ENCODE measurements around the gene RAPSN.

Gene RAPSN

DNA sequence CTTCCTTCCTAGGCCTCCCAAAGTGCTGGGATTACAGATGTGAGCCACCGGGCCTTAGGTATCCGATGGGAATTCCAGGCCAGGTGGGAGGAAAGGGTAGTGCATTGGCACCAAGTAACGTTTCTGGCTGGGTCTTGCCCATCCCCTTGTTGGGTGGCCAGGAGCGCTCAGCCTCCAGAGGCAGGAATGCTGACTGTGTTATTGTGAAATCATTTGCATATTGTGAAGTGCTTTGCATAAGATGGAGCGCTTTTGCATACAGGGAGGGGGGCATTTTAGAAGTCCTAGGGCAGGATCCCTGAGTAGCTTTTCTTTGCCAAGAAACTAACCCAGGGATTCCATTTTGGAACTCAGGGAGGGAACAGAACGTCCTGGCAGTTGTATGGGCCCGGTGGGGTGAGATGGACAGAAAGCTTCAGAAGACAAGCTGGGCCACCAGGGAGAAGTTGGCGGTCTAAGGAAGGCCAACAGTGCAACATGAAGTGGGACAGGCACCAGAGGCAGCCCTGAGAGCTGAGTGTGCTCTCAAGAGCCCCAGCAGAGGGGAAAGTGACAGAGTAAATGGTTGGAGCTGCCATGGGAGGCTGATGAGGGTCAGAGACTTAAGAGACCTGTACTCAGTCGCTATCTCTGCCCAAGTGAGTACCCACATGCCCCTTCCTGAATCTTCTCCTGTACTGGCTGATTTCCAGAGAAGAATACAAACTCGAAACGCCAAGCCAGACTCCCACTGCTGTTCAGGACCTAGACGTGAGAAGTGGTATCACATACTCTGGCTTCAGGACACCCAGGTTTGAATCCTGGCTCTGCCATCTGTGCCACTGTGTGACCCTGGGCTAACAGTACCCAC is 41.8 kb downstream of the RAPSN start:
- DNase-seq: no peak

DNA sequence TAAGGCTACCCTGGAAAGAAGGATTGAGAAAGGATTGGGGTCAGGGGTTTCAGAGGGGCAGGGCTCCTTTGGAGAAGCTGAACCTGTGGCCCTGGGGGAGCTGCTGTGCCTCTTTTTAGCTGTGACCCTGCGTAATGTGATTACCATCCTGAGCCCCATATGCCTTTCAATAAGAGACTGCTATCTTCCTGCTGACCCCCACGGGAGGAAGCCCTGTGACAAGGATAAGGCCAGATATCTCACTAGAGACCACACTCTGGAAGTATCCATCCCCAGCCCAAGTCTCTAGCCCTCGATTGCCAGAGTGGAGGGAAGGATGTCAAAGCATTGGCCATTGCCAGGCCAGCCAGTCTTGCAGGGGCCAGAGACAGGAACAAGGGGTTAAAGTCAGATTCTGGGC is 45.4 kb downstream of the RAPSN start:
- DNase-seq: no peak

DNA sequence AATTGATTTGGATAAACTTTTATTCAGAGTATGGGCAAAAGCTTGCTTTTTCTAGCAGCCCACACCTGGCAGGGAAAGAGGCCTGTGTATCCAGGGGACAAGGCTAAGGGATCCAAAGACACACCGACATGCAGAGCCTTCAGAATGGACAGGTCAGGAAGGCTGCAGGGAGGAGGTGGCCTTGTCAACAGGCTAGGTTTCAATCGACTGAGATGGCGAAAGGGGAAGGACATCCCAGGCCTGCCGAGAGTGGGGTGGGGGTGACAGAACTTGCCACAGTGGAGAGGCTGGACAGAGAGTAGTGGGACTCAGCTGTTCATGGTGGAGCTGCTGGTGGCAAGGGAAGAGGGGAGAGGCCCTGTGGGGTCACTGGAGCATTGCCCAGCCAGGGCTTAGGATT is 45.8 kb downstream of the RAPSN start:
- DNase-seq: no peak

DNA sequence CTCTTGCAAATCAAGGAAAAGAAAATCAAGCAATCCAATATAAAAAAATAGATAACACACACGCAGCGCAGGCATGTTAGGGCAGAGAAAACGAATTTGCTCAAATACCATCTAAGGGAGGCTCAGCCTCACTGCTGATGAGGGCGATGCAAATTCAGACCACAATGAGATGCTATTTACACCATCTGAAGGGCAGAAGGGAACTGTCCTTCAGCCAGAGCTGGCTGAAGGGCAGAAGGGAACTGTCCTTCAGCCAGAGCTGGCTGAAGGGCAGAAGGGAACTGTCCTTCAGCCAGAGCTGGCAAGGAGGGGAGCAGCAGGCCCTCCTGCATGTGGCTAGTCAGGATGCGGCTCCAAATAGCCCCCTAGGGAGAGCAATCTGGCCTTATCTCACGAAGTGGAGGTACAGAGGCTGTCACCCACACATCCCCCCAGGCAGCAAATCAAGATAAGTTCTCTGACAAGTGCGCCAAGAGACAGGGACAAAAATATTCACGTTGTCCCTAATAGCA is 48.1 kb downstream of the RAPSN start:
- DNase-seq: no peak

DNA sequence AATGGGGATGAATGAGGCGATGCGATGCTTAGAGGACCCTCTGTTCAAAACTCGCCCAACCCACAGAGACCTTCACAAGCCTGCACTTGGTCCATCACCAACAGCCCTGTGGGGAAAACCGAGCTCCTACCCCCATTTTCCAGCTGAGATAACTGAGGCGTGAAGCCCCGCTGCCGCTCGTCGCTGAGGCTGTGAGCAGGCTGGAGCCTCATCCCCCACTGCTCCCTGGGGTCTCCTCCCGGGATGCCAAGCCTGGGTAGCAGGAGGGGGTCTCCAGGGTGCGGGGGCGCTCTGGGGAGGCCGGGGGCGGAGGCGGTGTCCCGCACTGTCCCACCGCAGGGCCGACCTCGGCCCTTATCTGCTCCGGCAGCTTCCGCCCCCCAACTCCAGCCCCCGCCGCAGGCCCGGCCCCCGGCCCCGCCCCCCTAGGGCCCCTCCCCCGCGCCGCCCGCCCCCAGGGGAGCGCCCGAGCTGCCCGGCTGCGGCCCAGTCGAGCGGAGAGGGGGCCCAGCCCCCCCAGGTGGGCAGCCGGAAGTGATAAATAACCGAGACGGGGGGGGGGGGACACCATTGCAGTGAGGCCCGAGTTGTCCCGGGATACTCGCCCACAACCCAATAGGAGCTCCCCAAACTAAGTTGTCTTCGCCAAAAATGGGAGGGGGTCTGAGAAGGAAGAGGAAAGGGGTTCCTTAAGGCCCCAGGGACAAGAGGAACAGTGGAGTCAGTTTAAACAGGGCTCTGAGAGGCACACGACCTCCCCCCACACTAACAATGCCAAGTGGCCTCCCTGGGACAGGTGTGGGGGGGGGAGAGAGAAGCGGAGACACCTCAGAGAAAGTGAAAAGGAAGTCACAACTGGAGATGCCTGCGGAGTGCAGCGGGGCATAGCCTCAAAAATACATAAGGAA is 48.8 kb downstream of the RAPSN start:
- no peak for DNase-seq

DNA sequence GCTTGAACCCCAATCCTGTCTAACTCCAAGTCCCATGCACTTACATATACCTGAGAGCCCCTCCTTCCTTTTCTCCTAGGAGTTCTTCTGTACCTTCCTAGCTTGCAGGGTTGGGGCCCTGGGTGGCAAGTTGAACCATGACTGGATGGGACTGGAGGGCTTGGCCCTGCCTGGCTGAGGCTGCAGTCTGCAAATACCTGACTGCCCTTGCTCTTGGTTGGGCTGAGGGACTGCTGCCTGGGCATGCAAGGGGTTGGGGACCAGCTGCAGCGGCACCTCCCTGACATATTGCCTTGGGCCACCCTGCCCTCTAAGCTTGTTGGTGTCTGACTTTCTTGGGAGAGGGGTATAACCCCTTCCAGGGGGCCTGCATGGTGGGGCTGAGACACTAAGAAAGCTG is 50.4 kb downstream of the RAPSN start:
- DNase-seq: no peak

DNA sequence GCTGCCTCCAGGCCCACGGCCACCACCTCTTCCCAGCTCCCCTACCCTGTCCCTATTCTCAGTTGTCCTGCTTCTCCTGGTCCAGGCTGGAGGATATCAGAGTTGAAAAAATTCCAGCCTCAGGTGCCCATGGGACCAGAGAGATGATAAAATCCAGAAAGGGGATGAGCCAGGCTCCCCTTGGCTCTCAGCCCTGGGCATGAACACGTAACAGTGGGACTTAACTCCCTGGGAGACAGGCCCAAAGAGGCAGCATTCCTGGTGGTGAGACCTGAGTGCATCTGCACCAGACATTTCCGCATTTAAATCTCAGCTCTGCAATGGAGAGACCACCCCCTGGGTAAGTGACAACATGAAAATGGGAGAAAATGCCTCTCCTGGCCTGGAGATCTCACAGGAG is 50.9 kb downstream of the RAPSN start:
- DNase-seq: no peak

DNA sequence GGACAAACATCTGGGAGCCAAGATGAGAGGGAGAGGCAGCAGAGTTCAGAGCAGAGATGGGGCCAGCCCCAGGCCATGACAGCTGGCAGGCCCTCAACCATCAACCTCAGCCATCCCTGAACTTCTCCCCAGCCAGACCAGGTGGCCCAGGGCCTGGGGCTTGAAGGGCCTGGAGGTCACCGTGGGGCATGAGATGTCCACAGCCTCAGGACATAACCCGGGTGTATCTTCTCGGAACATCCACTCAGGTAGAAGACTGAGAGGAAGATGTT is 53.0 kb downstream of the RAPSN start:
- no peak for DNase-seq

DNA sequence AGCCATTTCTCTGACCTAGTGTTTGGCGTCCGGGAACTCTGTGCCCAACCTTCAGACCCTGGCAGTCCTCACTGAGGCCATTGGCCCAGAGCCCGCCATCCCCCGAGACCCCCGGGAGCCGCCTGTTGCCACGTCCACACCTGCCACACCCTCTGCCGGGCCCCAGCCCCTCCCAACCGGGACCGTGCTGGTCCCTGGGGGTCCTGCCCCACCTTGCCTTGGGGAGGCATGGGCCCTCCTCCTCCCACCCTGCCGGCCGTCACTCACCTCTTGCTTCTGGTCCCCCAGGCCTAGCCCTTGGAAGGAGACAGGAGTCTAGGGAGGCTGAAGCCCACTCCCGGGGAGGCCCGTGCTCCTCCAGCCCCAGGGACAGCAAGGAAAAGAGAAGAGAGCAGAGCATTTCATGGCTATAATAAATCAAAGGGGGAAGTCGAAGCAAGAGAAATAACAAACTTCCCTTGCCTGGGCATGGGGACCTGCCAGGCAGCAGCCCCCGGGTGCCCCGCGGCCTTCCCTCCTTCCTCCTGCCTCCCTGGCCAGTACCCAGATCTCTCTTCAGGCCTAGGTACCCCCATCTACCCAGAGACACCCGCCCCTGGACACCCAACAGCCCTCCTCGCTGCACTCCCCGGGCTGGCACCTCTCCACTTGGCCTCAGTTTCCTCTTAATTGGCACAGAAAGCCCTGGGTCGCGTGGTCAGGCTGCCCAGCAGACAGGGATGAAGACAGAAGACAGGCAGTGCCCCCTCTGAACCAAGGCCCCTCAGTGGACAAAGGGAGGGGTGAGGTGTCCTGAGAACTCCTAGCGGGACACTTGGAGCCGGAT is 53.5 kb downstream of the RAPSN start:
- no peak for DNase-seq

DNA sequence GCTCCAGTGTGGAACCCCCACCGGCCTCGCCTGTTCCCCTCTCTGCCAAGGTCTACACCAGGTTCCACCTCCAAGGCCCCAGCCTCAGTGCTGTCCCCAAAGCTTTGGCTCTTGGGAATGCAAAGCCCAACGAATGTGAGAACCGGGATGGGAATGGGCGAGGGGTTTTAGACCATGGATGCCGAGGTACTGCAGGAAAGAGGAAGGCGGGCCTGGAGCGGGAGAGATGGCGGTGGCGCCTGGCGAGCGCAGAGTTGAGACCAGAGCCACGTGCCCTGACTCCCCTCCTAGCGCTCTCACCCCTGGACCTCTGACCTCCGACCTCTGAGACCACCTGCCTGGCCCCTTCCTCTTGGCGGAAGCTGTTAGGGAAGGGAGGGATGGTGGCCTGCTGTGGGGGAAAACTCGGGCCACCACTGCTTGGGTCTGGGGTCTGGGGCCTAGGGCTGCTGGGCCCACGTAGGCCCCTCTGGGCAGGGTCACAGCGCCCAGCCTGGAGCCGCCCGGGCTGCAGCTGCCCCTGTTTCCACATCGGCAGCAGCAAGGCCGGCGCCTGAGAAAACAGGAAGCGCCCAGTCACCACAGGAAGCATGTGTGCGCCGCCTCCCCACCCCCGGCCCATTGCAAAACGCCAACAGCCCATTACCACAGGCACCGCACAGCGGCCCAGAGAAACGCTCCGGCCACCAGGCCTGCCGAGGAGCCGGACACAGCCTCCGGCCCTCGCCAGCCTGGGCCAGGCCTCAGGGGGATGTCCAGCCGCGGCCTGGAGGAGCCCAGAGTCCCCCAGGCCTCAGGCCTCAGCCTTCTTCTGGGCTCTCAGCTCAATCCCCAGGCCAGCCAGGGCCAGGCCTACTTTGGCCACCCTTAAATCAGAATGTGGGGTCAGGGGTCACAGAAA is 54.4 kb downstream of the RAPSN start:
- peak; percentile 46 for DNase-seq

DNA sequence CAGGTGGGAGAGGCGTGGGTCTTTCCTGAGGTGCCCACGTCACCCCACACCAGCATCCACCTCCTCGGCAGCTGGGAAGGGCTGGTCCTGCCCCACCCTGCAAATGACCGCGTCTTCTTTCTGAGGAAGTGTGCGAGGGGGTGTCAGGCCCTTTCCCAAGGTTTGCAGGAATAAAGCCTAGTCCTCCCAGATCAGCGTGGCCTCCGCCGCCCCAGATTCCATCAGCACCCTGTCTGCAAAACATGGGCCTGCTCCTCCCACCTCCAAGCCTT is 55.0 kb downstream of the RAPSN start:
- no peak for DNase-seq

DNA sequence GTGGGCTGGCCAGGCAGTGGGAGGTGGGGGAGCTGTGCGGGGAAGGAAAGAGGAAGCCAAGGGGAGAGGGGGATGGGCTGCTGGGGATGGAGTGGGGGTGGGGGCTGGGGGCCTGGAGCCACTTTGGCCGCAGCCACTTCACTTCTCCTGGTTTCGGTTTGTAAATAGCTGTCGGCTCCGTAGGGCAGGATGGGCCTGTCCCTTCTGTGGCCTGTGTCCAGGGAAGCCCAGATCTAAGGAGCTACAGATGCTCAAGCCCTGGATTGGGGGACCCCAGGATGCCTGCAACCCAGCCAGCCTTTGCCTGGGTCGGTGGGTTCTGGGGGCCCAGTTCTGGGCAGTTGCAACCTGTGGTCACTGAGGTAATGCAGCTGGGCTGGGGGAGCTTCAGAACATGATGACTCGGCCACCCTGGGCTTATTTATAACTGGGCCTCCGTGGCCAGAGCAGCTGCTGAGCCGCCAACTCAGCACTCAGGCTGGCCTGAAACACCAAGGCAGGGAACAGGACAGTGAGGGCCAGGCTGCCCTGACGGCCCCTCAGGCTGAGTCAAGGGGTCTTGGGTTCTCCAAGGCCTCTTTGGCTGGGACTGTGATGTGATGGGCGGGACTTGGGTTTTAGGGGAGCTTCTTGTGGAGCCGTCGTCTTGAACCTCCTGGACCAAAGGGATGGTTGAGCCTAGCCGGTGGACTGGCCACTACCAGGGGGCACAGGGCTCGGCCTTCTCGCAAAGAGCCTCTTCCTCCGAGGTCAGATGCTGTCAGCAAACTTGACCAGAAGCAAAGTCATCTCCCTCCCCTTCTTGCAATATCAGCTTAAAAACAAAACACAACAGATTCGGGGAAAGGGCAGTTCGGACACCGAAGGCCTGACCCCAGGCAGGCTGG is 55.5 kb downstream of the RAPSN start:
- no peak for DNase-seq

DNA sequence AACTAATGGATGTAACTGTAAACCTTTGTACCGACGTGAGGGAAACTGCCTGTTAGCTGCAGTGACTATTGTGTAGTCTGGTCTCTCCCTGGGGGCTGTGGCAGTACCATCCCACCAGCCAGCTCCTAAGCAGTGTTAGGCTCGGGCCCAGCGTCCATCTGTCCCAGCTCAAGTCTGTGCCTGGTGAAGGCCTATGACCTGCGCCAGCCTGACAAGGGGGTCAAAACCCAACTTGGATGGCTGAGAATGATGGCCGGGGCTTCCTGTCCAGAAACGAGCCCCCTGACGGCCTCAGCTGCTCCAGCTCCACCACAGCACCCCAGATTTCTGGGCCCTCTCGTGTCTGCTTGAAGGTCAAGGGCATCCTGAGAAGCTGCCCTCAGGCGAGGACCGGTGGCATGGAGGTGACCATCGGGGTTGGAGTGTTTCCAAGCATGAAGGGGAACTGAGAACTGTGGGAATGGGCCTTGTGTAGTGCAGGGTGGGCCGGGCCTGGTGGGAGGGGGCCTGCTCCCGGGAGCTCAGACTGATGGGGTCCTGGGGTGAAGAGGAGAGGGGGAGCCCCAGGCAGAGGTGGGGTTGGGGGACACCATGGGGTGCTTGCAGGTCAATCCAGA is 56.3 kb downstream of the RAPSN start:
- no peak for DNase-seq

DNA sequence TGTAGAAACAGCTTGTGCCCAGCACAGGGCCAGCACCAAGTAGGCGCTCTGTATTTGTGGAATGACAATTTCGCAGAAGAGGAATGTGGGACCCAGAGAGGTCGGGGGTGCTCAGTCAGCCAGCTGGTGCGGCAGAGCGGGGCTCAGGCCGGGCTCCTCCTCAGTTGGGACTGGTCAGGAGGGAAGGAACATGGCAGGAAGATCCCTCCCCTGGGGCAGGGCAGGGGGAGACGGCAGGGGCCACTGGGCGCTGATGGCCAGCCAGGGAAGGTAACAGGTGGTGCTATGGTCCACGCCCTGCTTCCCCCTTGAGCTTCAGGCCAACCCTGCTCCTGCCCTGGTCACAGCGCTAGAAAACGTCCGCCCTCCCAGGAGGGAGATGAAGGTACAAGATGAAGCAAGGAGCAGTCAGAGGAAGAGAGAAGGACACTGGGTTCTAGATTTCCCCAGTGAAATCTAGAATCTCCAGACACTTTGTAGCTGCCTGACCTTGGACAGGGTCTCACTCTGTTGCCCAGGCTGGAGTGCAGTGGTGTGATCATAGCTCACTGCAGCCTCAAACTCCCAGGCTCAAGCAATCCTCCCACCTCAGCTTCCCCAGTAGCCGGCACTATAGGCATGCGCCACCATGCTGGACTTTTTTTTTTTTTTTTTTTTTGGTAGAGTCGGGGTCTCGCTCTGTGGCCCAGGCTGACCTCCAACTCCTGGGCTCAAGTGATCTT is 57.1 kb downstream of the RAPSN start:
- no peak for DNase-seq

DNA sequence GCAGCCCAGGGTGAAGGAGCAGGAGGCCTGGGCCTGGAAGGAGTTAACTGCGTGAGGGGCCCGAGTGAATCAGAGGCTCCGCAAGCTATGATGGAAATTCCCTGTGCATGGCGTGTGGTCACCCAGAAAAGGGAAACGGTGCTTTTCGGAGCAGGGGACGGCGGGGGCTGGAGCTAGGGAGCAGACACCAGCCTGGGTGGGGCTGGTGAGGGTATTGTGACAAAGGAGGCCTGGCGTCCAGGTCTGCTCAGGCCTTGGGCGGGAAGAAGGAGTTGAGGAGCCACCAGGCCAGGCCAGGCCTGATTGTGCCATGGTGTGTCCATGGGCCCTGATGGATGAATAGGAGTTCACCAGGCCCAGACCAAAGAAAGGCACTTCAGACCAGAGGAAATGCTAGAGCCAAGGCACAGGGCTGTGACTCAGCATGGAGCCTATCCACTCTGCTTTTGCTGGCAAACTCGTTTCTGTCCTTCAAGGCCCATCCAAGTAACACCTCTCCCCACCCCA is 57.8 kb downstream of the RAPSN start:
- DNase-seq: no peak

DNA sequence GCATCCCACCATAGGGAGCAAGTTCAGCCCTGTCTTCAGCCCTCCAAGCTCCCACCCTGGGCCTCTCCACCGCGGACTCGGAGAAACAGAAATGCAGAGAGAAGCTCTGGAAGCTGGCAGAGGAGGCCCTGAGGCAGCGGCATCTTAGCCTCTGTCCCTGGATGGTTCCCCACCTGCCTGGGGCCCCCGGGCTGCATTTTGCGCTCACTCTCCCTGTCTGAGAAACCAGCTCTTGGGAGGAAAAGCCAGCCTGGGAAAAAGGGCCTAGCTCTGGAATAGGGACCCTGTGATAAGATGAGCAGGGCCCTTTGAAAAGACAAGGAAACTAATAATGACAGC is 58.5 kb downstream of the RAPSN start:
- no peak for DNase-seq

DNA sequence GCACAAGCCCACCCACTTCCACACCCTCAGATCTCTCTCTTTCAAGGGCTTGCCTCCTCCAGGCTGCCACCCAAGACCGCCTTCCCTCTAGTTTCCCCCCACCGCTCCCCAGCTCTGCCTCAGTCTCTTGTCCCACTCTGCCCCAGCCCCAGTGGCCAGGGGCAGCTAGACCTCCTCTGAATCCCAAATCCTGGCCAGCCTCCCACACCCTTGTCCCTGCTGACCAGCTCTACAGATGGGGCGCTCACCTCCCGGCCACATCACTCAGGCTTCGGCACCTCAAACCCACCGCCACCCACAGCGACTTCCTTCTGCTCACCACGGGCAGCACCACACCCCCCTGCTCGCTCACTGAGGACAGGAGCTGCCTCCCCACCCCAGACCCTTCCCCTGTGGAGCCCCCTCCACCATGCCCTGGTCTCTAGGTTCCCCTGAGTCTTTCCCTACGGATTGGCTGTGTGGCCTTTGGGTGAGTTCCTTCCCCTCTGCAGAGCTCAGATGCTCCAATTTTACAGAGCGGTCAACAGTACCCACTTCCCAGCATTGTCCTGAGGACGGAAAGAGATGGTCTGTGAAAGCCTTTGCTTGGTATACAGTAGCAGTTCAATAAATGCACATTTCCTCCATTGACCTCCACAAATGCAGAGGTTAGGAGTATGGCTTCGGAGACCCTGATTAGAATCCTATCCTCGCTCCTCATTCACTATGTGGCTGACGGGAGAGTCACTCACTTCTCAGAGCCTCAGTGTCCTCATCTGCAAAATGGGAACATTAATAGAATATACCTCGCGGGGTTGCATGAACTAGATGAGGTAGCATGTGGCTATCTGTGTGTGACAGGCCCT is 59.1 kb downstream of the RAPSN start:
- no peak for DNase-seq

DNA sequence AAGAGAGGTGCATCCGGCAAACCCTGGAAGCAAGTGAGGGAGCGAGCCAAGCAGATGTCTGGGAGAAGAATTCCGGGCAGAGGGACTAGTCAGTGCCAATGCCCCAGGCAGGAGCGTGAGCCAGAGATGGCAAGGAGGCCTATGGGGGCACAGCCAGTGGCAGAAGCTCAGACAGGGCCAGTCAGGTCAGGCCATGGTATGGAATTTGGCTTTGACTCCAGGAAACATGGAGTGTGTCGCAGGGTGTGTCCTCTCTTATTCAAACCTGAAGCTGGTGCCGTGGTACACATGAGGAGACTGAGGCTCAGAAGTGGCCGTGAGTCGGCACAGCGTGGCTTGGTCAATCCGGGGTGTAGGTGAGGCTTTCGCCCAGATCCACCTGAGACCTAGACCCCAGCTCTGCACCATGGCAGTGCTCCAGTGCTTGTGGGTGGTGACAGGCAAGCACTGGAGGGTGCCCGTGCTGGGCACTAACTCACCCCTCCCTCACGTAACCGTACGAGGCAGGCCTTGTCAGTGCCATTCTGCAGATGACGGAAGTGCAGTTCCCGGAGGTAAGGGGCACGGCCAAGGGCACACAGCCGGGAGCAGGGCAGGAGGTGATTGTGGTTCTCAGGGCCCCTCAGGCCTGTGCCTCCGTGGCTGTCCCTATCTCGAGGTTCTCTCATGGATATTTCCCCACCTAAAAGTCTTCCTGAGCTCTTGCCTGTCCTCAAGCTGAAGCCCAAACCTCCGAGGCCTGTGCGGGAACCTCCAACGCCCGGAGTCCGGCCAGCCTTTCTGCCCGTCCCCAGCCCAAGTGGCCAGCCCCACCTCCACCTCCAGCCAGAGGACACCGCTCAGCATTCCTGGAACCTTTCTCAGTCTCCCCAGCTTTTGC is 60.0 kb downstream of the RAPSN start:
- no peak for DNase-seq
